OCI-LY1 (cell line): ENCODE measurements around the gene ARHGAP20.

Experiments used
- H2AFZ ChIP-seq: fragments of 200-600 bp; sonication (generic), shearing (Covaris generic); 2 replicates; pipeline ENCODE4 v1.6.0; 2014; ENCODE audit warnings: antibody characterized with exemption, mild to moderate bottlenecking, low read length
- H3F3A ChIP-seq: fragments of 200-600 bp; sonication (generic), shearing (Covaris generic); 2 replicates; pipeline ENCODE4 v1.6.0; 2014; ENCODE audit warnings: mild to moderate bottlenecking, antibody characterized with exemption, low read length, moderate library complexity; ENCODE audit not compliant: insufficient read depth
- H3K27ac ChIP-seq: fragments of 200-600 bp; sonication (generic); 2 replicates; pipeline ENCODE4 v1.5.1; 2014; ENCODE audit warnings: low read length, mixed run types, mild to moderate bottlenecking, low read depth; ENCODE audit not compliant: poor library complexity, severe bottlenecking
- H3K27me3 ChIP-seq: fragments of 200-600 bp; sonication (generic); 2 replicates; pipeline ENCODE4 v1.6.0; 2014; ENCODE audit warnings: antibody characterized with exemption, mild to moderate bottlenecking, low read length, moderate library complexity; ENCODE audit not compliant: insufficient read depth
- H3K36me3 ChIP-seq: fragments of 200-600 bp; sonication (generic); 2 replicates; pipeline ENCODE4 v1.6.1; 2014; ENCODE audit warnings: mild to moderate bottlenecking, antibody characterized with exemption, low read length, moderate library complexity, mixed read lengths; ENCODE audit not compliant: insufficient read depth
- H3K4me1 ChIP-seq: fragments of 200-600 bp; sonication (generic); 2 replicates; pipeline ENCODE4 v1.5.1; 2014; ENCODE audit warnings: mild to moderate bottlenecking, low read length, moderate library complexity; ENCODE audit not compliant: insufficient read depth, severe bottlenecking
- H3K4me2 ChIP-seq: fragments of 200-600 bp; sonication (generic), shearing (Covaris generic); 2 replicates; pipeline ENCODE4 v1.6.1; 2014; ENCODE audit warnings: low read length
- H3K4me3 ChIP-seq: fragments of 200-600 bp; sonication (generic); 2 replicates; pipeline ENCODE4 v1.5.1; 2014; ENCODE audit warnings: low read length, low read depth, mild to moderate bottlenecking, mixed read lengths; ENCODE audit not compliant: poor library complexity, severe bottlenecking
- H3K79me2 ChIP-seq: fragments of 200-600 bp; shearing (Covaris generic); 2 replicates; pipeline ENCODE4 v1.6.1; 2016; ENCODE audit warnings: mixed run types, low read length, mixed read lengths; ENCODE audit not compliant: insufficient read depth
- H3K9ac ChIP-seq: fragments of 200-600 bp; sonication (generic), shearing (Covaris generic); 2 replicates; pipeline ENCODE4 v1.6.1; 2014; ENCODE audit warnings: mild to moderate bottlenecking, low read length, mixed read lengths
- H3K9me2 ChIP-seq: fragments of 200-600 bp; sonication (generic), shearing (Covaris generic); 2 replicates; pipeline ENCODE4 v1.6.1; 2014; ENCODE audit warnings: low read depth, mild to moderate bottlenecking, low read length, mixed read lengths
- H3K9me3 ChIP-seq: fragments of 200-600 bp; shearing (Covaris generic); 2 replicates; pipeline ENCODE4 v1.6.1; 2014; ENCODE audit warnings: low read length, mixed read lengths
- H4K20me1 ChIP-seq: fragments of 200-600 bp; sonication (generic), shearing (Covaris generic); 2 replicates; pipeline ENCODE4 v1.6.0; 2016; ENCODE audit warnings: mild to moderate bottlenecking, low read length; ENCODE audit not compliant: insufficient read depth
- EZH2 ChIP-seq: fragments of 200-600 bp; sonication (generic), shearing (Covaris generic); IDR thresholded peaks from 2 replicates; pipeline ENCODE4 v1.8.0; 2017; ENCODE audit warnings: borderline replicate concordance, mixed run types, mild to moderate bottlenecking, antibody characterized with exemption, low read length, moderate library complexity, mixed read lengths
- TF ChIP-seq, protein P1 (sequence below): fragments of 200-600 bp; sonication (generic), shearing (Covaris generic); IDR thresholded peaks from 2 replicates; pipeline ENCODE4 v1.5.1; 2017; ENCODE audit warnings: mild to moderate bottlenecking, antibody characterized with exemption, low read length, moderate library complexity, mixed read lengths

Gene ARHGAP20

DNA sequence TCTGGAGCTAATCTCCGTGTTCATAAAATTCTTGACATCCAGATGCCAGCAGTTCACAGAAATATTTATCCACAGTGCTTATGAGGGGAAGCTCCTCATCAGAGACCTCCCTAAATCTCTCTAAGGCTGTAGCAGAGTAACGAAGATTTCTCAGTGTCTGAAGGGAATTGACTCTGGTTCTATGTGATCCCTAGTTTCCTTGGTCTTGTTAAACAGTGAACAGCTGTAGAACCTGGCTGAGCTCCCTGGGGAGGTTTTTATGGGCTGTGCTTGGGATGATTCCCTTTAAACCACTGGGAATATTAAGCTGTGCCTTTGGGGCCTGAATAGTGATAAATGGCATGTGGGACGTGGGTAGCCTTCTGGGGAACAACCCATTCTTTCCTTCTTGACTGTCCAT lies 43.7 kb upstream of the ARHGAP20 start:
- no peaks in the 10 kb centered on the region for H3K4me1 ChIP-seq
- H3K9me3 ChIP-seq, result no peaks in the 10 kb centered on the region
- H3K27me3 ChIP-seq, result no peaks in the 10 kb centered on the region
- no peak overlapping the region for H2AFZ ChIP-seq
- H4K20me1 ChIP-seq, result no peaks in the 10 kb centered on the region
- no peak overlapping the region for H3K27ac ChIP-seq
- H3K36me3 ChIP-seq, result no peaks in the 10 kb centered on the region
- no peaks in the 10 kb centered on the region for H3F3A ChIP-seq
- TF ChIP-seq EZH2, result no peak
- TF ChIP-seq, protein P1, sequence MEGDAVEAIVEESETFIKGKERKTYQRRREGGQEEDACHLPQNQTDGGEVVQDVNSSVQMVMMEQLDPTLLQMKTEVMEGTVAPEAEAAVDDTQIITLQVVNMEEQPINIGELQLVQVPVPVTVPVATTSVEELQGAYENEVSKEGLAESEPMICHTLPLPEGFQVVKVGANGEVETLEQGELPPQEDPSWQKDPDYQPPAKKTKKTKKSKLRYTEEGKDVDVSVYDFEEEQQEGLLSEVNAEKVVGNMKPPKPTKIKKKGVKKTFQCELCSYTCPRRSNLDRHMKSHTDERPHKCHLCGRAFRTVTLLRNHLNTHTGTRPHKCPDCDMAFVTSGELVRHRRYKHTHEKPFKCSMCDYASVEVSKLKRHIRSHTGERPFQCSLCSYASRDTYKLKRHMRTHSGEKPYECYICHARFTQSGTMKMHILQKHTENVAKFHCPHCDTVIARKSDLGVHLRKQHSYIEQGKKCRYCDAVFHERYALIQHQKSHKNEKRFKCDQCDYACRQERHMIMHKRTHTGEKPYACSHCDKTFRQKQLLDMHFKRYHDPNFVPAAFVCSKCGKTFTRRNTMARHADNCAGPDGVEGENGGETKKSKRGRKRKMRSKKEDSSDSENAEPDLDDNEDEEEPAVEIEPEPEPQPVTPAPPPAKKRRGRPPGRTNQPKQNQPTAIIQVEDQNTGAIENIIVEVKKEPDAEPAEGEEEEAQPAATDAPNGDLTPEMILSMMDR, result no peak
- H3K4me3 ChIP-seq, result no peak overlapping the region
- no peaks in the 10 kb centered on the region for H3K9me2 ChIP-seq
- no peaks in the 10 kb centered on the region for H3K79me2 ChIP-seq
- no peak overlapping the region for H3K4me2 ChIP-seq
- no peak overlapping the region for H3K9ac ChIP-seq

DNA sequence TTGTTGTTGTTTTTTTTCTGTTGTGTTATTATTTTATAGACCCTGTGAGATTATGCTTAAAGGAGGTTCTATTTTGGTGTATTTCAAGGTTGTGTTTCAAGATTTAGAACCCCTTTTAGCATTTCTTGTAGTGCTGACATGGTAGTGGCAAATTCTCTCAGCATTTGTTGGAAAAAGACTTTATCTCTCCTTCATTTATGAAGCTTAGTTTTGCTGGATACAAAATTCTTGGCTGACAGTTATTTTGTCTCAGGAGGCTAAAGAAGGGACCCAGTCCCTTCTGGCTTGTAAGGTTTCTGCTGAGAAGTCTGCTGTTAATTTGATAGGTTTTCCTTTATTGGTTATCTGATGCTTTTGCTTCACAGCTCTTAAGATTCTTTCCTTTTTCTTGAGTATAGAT lies 40.7 kb upstream of the ARHGAP20 start:
- Histone ChIP-seq H3K4me2 (no peak overlapping the region), H2AFZ (no peak overlapping the region), H3K36me3 (no peaks in the 10 kb centered on the region), H3K4me1 (no peaks in the 10 kb centered on the region), H4K20me1 (no peaks in the 10 kb centered on the region), H3K9me2 (no peaks in the 10 kb centered on the region), H3K4me3 (no peak overlapping the region), H3K9me3 (no peaks in the 10 kb centered on the region), H3K9ac (no peak overlapping the region), H3K27ac (no peak overlapping the region), H3K27me3 (no peaks in the 10 kb centered on the region), H3K79me2 (no peaks in the 10 kb centered on the region), H3F3A (no peaks in the 10 kb centered on the region)
- TF ChIP-seq EZH2, result no peak
- TF ChIP-seq, protein P1, result no peak

DNA sequence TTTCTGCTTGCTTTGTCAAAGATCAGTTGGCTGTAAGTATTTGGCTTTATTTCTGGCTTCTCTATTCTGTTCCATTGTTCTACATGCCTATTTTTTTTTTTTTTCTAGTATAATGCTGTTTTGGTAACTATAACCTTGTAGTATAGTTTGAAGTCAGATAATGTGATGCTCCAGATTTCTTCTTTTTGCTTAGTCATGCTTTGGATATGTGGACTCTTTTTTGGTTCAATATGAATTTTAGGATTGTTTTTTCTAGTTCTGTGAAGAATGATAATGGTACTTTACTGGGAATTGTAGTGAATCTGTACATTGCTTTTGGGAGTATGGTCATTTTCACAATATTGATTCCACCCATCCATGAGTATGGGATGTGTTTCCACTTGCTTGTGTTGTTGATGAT lies 37.9 kb upstream of the ARHGAP20 start:
- Histone ChIP-seq H3K4me3 (no peak overlapping the region), H2AFZ (no peak overlapping the region), H3K9me2 (no peaks in the 10 kb centered on the region; the same call in 1 of the 2 replicates), H3K27ac (no peak overlapping the region), H3K4me1 (no peaks in the 10 kb centered on the region), H3K27me3 (no peaks in the 10 kb centered on the region), H3K4me2 (no peak overlapping the region), H3K9ac (no peak overlapping the region), H3K79me2 (no peaks in the 10 kb centered on the region), H3K9me3 (no peaks in the 10 kb centered on the region), H3F3A (no peaks in the 10 kb centered on the region), H3K36me3 (no peaks in the 10 kb centered on the region), H4K20me1 (no peaks in the 10 kb centered on the region)
- TF ChIP-seq, protein P1, result no peak
- no peak for TF ChIP-seq EZH2
